Upper lobe of right lung (tissue), 1 donor: ENCODE data around the gene ZNF385B. TPM values are rescaled to one million over a fixed set of nuclear protein-coding genes. Genes with fewer than 3 reads are reported as not detected.

Experiments
- ATAC-seq: fragments of 200-7000 bp; cut with Tn5 transposase; one replicate; pipeline ENCODE4 v1.9.1; 2020; ENCODE audit warnings: mild to moderate bottlenecking, moderate library complexity
- DNase-seq: peaks from one replicate; pipeline ENCODE4 v3.0.0-alpha.2; 2020
- H3K27ac ChIP-seq: fragments of 200-600 bp; one replicate; pipeline ENCODE4 v1.8.0; 2022
- H3K27me3 ChIP-seq: fragments of 200-600 bp; one replicate; pipeline ENCODE4 v1.8.0; 2022; ENCODE audit warnings: mild to moderate bottlenecking
- H3K36me3 ChIP-seq: fragments of 200-600 bp; one replicate; pipeline ENCODE4 v1.8.0; 2022
- H3K4me1 ChIP-seq: fragments of 200-600 bp; one replicate; pipeline ENCODE4 v1.8.0; 2022
- H3K4me3 ChIP-seq: fragments of 200-600 bp; one replicate; pipeline ENCODE4 v1.8.0; 2022; ENCODE audit warnings: mild to moderate bottlenecking
- H3K9me3 ChIP-seq: fragments of 200-600 bp; one replicate; pipeline ENCODE4 v1.8.0; 2022
- intact Hi-C: fragments of 100-400 bp; cut with DNase I; formaldehyde crosslinking; loops from one replicate; pipeline ENCODE4 v1.11.0; 2022
- total RNA-seq: library from RNA; stranded (reverse); fragmentation: NEBNext Ultra II Directional; extraction: Animal tissue kit (Norgen Biotek cat#: 25700); gene quantifications from one replicate; pipeline ENCODE4 v1.2.1, GENCODE V29; 2021
- TF ChIP-seq, protein P1 (sequence below): fragments of 200-600 bp; IDR thresholded peaks from one replicate; pipeline ENCODE4 v1.8.0; 2022; ENCODE audit warnings: antibody characterized with exemption
- donor health status: DM: no; HTN: yes; CAD: no; lungs with severe emphysema.

The ZNF385B gene
- total RNA-seq, 1 donor from 2014 or later = 62.3 TPM

- Histone ChIP-seq H3K27me3 (no peaks in the 10 kb centered on the region), H3K27ac (no peak overlapping the region), H3K36me3 (no peaks in the 10 kb centered on the region), H3K4me3 (no peak overlapping the region), H3K9me3 (no peaks in the 10 kb centered on the region), H3K4me1 (no peaks in the 10 kb centered on the region)
- intact Hi-C loops = no loop called here
- ATAC-seq (no peak), DNase-seq (no peak)
- TF ChIP-seq, protein P1, sequence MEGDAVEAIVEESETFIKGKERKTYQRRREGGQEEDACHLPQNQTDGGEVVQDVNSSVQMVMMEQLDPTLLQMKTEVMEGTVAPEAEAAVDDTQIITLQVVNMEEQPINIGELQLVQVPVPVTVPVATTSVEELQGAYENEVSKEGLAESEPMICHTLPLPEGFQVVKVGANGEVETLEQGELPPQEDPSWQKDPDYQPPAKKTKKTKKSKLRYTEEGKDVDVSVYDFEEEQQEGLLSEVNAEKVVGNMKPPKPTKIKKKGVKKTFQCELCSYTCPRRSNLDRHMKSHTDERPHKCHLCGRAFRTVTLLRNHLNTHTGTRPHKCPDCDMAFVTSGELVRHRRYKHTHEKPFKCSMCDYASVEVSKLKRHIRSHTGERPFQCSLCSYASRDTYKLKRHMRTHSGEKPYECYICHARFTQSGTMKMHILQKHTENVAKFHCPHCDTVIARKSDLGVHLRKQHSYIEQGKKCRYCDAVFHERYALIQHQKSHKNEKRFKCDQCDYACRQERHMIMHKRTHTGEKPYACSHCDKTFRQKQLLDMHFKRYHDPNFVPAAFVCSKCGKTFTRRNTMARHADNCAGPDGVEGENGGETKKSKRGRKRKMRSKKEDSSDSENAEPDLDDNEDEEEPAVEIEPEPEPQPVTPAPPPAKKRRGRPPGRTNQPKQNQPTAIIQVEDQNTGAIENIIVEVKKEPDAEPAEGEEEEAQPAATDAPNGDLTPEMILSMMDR = no peak
Observed at GRCh38 chr2:179812501-179812900, 48.9 kb downstream of the ZNF385B start.

DNA sequence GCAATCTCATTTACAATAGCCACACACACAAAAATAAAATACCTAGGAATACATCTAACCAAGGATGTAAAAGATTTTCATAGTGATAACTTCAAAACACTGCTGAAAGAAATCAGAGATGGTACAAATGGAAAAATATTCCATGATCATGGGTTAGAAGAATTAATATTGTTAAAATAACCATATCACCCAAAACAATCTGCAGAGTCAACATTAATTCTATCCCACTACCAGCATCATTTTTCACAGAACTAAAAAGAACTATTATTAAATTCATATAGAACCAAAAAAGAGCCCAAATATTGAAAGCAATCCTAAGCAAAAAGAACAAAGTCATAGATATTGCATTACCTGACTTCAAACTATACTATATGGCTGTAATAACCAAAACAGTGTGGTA is 50.4 kb downstream of the ZNF385B start:
- Histone ChIP-seq H3K27ac (no peak overlapping the region), H3K27me3 (no peaks in the 10 kb centered on the region), H3K4me3 (no peak overlapping the region), H3K9me3 (no peaks in the 10 kb centered on the region), H3K36me3 (no peaks in the 10 kb centered on the region), H3K4me1 (no peaks in the 10 kb centered on the region)
- TF ChIP-seq, protein P1 = no peak
- intact Hi-C loops = no loop called here
- DNase-seq (no peak), ATAC-seq (no peak)

- no peaks in the 10 kb centered on the region for H3K9me3 ChIP-seq
- no peaks in the 10 kb centered on the region for H3K4me1 ChIP-seq
- DNase-seq (no peak), ATAC-seq (no peak)
- intact Hi-C loops = no loop called here
- TF ChIP-seq, protein P1 = no peak
- H3K27ac ChIP-seq = no peak overlapping the region
- no peaks in the 10 kb centered on the region for H3K27me3 ChIP-seq
- no peaks in the 10 kb centered on the region for H3K36me3 ChIP-seq
- H3K4me3 ChIP-seq = no peak overlapping the region
Observed at GRCh38 chr2:179809606-179810005, 51.8 kb downstream of the ZNF385B start.

DNA sequence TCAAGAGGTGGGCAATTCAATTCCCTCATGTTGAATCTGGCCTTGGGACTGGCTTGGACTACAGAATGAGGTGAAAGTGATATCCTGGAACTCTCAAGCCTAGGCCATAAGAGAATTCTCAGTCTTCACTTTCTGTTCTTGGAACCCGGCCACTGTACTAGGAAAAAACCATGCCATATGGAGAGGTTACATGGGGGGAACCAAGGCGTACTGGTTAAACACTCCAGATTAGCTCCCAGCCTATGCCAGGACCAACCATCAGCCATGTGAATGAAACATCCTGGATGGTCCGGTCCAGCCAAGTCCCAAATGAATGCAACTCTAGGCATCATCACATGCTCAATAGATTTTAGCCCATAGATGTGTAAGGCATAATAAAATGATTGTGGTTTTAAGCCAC is 56.4 kb downstream of the ZNF385B start:
- no peaks in the 10 kb centered on the region for H3K4me1 ChIP-seq
- no peaks in the 10 kb centered on the region for H3K9me3 ChIP-seq
- H3K4me3 ChIP-seq = no peak overlapping the region
- no peak overlapping the region for H3K27ac ChIP-seq
- intact Hi-C loops = no loop called here
- H3K27me3 ChIP-seq = no peaks in the 10 kb centered on the region
- H3K36me3 ChIP-seq = no peaks in the 10 kb centered on the region
- TF ChIP-seq, protein P1 = no peak
- ATAC-seq = no peak
- no peak for DNase-seq

- intact Hi-C loops = no loop called here
- no peak overlapping the region for H3K4me3 ChIP-seq
Observed at GRCh38 chr2:179804206-179804605, 57.2 kb downstream of the ZNF385B start.

More at GRCh38 chr2:179804206-179804605, 57.2 kb downstream of the ZNF385B start:
- TF ChIP-seq, protein P1 = no peak
- H3K27me3 ChIP-seq = no peaks in the 10 kb centered on the region
- ATAC-seq (no peak), DNase-seq (no peak)
- no peak overlapping the region for H3K27ac ChIP-seq
- no peaks in the 10 kb centered on the region for H3K4me1 ChIP-seq
- no peaks in the 10 kb centered on the region for H3K9me3 ChIP-seq
- no peaks in the 10 kb centered on the region for H3K36me3 ChIP-seq
